OCI-LY7 (cell line): ENCODE data around the gene BRD7. TPM values are rescaled to one million over a fixed set of nuclear protein-coding genes. Genes with fewer than 3 reads are reported as not detected.

ENCODE experiments used
- BruUV-seq: library from RNA; stranded (reverse); fragments of 400-500 nt; replicated peaks from 2 replicates; lab custom pipeline; 2021; lab: Mats Ljungman, UMichigan
- CTCF ChIA-PET: fragments of 300-600 bp; sonication (Branson Sonifier 250); formaldehyde crosslinking; loops from one replicate; lab custom pipeline; 2022; ENCODE audit warnings: antibody characterized with exemption; ENCODE audit not compliant: unreplicated experiment; lab: Charles Lee
- POLR2A ChIA-PET: fragments of 300-600 bp; sonication (Branson Sonifier 250); formaldehyde crosslinking; loops from one replicate; lab custom pipeline; 2022; ENCODE audit warnings: antibody characterized with exemption; lab: Charles Lee
- DNase-seq: peaks from one replicate; pipeline ENCODE4 v3.0.0-alpha.2; 2015; ENCODE audit warnings: low spot score
- H2AFZ ChIP-seq: fragments of 200-600 bp; sonication (generic), shearing (Covaris generic); 2 replicates; pipeline ENCODE4 v1.6.1; 2014; ENCODE audit warnings: mild to moderate bottlenecking, antibody characterized with exemption, low read length, moderate library complexity
- H3K27ac ChIP-seq: fragments of 200-600 bp; sonication (generic); 2 replicates; pipeline ENCODE4 v1.5.1; 2014; ENCODE audit warnings: mixed run types, low read depth, mild to moderate bottlenecking, moderate library complexity, low read length, inconsistent platforms; ENCODE audit not compliant: poor library complexity, severe bottlenecking
- H3K36me3 ChIP-seq: fragments of 200-600 bp; sonication (generic); 2 replicates; pipeline ENCODE4 v1.6.1; 2014; ENCODE audit warnings: mild to moderate bottlenecking, antibody characterized with exemption, low read length, moderate library complexity, mixed read lengths; ENCODE audit not compliant: insufficient read depth
- H3K4me1 ChIP-seq: fragments of 200-600 bp; sonication (generic); 2 replicates; pipeline ENCODE4 v1.5.1; 2014; ENCODE audit warnings: mild to moderate bottlenecking, low read length; ENCODE audit not compliant: insufficient read depth, poor library complexity, severe bottlenecking
- H3K4me2 ChIP-seq: fragments of 200-600 bp; sonication (generic); 2 replicates; pipeline ENCODE4 v1.6.1; 2014; ENCODE audit warnings: mild to moderate bottlenecking, low read length
- H3K4me3 ChIP-seq: fragments of 200-600 bp; sonication (generic); 2 replicates; pipeline ENCODE4 v1.5.1; 2014; ENCODE audit warnings: mild to moderate bottlenecking, low read depth, low read length; ENCODE audit not compliant: poor library complexity, severe bottlenecking
- H3K79me2 ChIP-seq: fragments of 200-600 bp; sonication (generic); 2 replicates; pipeline ENCODE4 v1.6.1; 2016; ENCODE audit warnings: low read depth, mild to moderate bottlenecking, low read length, moderate library complexity, mixed read lengths; ENCODE audit not compliant: insufficient read depth
- H3K9me2 ChIP-seq: fragments of 200-600 bp; sonication (generic); 2 replicates; pipeline ENCODE4 v1.6.1; 2016; ENCODE audit warnings: mild to moderate bottlenecking, low read length, mixed read lengths; ENCODE audit not compliant: insufficient read depth
- H3K9me3 ChIP-seq: fragments of 200-600 bp; sonication (generic); 2 replicates; pipeline ENCODE4 v1.6.1; 2014; ENCODE audit warnings: mild to moderate bottlenecking, mixed run types, low read length, mixed read lengths
- H4K20me1 ChIP-seq: fragments of 200-600 bp; sonication (generic); 2 replicates; pipeline ENCODE4 v1.6.1; 2014; ENCODE audit warnings: mild to moderate bottlenecking, antibody characterized with exemption, low read length, moderate library complexity, mixed read lengths; ENCODE audit not compliant: insufficient read depth
- CTCF ChIP-seq: fragments of 200-600 bp; sonication (generic); conservative IDR thresholded peaks from 2 replicates; pipeline ENCODE4 v1.5.1; 2014; ENCODE audit warnings: mild to moderate bottlenecking, antibody characterized with exemption, low read length, moderate library complexity, mixed read lengths
- EZH2phosphoT487 ChIP-seq: fragments of 200-600 bp; sonication (generic); IDR thresholded peaks from 2 replicates; pipeline ENCODE4 v1.6.1; 2018; ENCODE audit warnings: low read depth, borderline replicate concordance, mild to moderate bottlenecking, mixed run types, antibody characterized with exemption, low read length, moderate library complexity, mixed read lengths
- intact Hi-C: fragments of 100-400 bp; cut with micrococcal nuclease; formaldehyde crosslinking; loops from one replicate; pipeline ENCODE4 v1.10.0; 2022; ENCODE audit not compliant: unreplicated experiment
- total RNA-seq, 2 experiments: library from RNA; depleted of rRNA in 1 of 2; stranded (reverse); fragments of >200 nt in 1 of 2; shearing (Covaris generic) in 1 of 2; gene quantifications; 2 replicates each; pipeline ENCODE4 v1.2.3, GENCODE V29; 2014 to 2022

BRD7 gene
- total RNA-seq, 2 experiments from 2014 or later: 78.5 to 105 TPM

DNA sequence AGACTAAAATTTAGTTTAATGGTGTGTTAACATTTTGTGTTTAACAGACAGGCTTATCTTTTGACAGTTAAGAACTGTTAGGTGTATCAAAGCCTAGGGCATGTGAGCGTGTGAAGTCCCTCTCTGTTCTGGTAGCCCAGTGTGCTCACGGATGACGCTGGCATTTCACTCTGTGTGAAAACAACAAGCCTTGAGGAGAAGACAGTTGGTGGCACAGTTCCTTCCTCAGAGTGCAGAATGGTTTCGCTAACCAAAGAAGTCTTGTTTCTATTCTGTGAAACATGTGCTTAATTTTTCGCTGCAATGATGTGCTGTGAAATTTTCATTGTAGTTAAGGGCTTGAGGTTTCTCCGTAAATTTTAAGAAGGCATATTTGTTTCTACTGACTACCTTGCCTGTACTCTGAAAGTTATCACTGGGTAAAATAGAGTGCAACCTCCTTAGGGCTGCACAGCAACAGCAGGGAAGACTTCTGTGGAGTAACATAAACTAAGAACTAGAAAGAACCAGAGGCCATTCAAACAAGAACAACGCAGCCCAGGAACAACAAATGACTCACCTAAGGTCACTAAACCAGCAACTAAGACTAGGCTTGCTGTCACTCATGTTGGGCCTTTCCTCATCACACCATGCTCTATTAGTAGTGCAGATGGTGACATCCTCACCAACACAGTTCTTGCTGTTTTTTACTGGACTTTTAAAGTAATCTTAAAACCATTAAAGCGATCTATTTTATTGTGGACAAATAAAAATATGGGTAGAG lies 33.4 kb downstream of the BRD7 start:
- no TSS peak for BruUV-seq
- no peak overlapping the region for H3K27ac ChIP-seq

GRCh38 chr16:50334106-50334975 lies 34.4 kb downstream of the BRD7 start:
- Histone ChIP-seq H3K4me2 (no peak overlapping the region), H4K20me1 (no peaks in the 10 kb centered on the region), H3K4me3 (no peak overlapping the region), H3K9me3 (no peaks in the 10 kb centered on the region), H3K79me2 (peaks cover 9% of the 10 kb centered on the region; the same call in 1 of the 2 replicates), H2AFZ (no peak overlapping the region), H3K4me1 (no peaks in the 10 kb centered on the region), H3K27ac (no peak overlapping the region), H3K36me3 (peaks cover 91% of the 10 kb centered on the region), H3K9me2 (no peaks in the 10 kb centered on the region)
- TF ChIP-seq CTCF (no peak), EZH2phosphoT487 (no peak)
- intact Hi-C loops: no loop called here
- no TSS peak for BruUV-seq
- ChIA-PET POLR2A (interaction anchor here (0.6 kb wide), 1 partner anchor 156 kb away, joined by 4 read pairs; no protein-coding TSS in a partner anchor), CTCF (no interaction called here)
- no peak for DNase-seq

More for the DNA sequence above, 33.4 kb downstream of the BRD7 start:
- Histone ChIP-seq H3K36me3 (peaks cover 90% of the 10 kb centered on the region), H3K4me3 (no peak overlapping the region), H3K9me2 (no peaks in the 10 kb centered on the region), H3K9me3 (no peaks in the 10 kb centered on the region), H3K79me2 (peaks cover 9% of the 10 kb centered on the region; the same call in 1 of the 2 replicates), H3K4me1 (no peaks in the 10 kb centered on the region), H2AFZ (no peak overlapping the region), H4K20me1 (no peaks in the 10 kb centered on the region), H3K4me2 (no peak overlapping the region)
- DNase-seq: no peak
- ChIA-PET CTCF (no interaction called here), POLR2A (interaction anchor here (0.6 kb wide), 1 partner anchor 157 kb away, joined by 4 read pairs; no protein-coding TSS in a partner anchor)
- intact Hi-C loops: no loop called here
- TF ChIP-seq CTCF: no peak
- no peak for TF ChIP-seq EZH2phosphoT487
